Epithelial cell of alveolus of lung (primary cell): Measurements from ENCODE around the gene KRTAP10-8. TPM values are rescaled to one million over a fixed set of nuclear protein-coding genes. Genes with fewer than 3 reads are reported as not detected.

ENCODE experiments used
- total RNA-seq: library from RNA; depleted of rRNA; stranded (reverse); fragments of >200 nt; gene quantifications from 2 replicates; pipeline ENCODE4 v1.2.1, GENCODE V29; 2015

Gene KRTAP10-8, protein sequence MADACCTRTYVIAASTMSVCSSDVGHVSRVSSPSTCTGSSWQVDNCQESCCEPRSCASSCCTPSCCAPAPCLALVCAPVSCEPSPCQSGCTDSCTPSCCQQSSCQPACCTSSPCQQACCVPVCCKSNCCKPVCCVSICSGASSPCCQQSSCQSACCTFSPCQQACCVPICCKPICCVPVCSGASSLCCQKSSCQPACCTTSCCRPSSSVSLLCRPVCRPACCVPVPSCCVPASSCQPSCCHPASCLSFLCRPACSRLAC
- not detected in 2 replicates for total RNA-seq

GRCh38 chr21:44612029-44612486 lies at the start of gene KRTAP10-8:
KRTAP10-8 (plus strand) TSS chr21:44612079; CDS start chr21:44612101, 22 bp downstream.

GRCh38 chr21:44573630-44574456 lies 38.0 kb upstream of the KRTAP10-8 start, which contains the start of gene KRTAP10-4:
KRTAP10-4 (plus strand) TSS chr21:44573729; CDS start chr21:44573759, 30 bp downstream.

DNA sequence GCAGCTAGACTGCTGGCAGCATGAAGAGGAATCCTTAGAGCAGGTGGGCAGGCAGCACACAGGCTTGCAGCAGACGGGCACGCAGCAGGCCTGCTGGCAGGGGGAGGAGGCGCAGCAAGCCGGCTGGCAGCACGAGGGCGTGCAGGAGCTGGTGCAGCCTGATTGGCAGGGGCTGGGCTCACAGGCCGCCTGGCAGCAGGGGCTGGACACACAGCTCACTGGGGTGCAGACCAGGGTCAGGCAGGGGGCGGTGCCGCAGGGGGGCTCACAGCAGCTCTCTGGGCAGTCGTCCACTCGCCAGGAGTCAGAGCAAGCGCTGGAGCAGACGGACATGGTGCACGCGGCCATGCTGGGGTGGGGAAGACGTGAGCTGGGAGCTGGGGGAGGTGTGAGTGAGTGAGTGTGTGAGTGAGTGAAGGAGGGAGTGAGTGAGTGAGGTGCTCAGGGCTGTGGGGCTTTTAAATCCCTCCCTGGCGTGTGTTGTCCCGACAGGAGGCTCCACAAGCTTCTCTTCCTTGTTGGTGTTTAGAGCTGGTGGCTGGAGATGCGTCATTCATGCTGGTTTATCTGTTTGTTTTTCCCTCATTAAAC lies 31.6 kb upstream of the KRTAP10-8 start, which contains the start of gene KRTAP10-5:
KRTAP10-5 (minus strand) TSS at position 374 of the 591 bp plus-strand sequence; CDS start at position 348, 26 bp downstream.

DNA sequence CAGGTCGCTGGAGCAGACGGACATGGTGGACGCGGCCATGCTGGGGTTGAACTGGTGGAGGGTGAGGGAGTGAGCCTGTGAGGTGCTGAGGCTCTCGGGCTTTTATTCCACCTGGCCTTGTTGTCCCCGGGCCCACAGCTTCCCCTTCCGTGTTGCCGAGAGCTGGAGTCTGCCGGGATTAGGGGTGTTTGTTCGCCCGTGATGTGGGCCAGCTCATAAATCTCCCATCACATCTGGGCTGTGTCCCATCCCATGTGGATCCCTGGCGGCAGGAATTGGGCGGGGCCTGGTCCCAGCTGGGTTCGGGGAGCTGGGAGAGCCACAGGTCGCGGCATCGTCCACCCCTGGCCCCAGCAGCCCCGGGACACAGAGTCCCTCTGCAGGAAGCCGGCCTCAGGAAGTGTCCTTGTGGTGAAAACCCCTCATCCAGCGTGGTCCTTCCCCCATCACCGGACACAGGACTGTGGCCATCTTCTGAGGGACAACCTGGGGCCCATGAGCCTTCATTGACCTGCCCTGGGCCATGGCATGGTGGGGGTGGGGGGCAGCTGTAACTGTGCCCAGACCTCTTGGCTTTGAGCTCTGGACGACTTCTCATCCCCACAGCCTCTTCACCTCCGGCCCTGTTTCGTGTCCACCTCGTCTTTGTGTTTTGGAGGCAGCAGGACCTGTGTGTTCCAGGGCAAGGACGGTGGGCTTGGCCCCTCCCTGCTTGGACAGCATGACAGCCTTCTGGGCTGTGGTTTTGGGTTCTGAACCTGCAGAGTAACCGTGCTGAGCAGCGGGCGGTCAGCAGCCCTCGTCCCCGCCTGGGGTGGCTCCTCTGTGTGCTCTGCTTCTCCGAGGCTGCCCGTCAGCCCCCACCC lies 19.2 kb upstream of the KRTAP10-8 start, which contains the start of gene KRTAP10-6:
KRTAP10-6 (minus strand) TSS at position 60 of the 866 bp plus-strand sequence; CDS start at position 39, 21 bp downstream.

DNA sequence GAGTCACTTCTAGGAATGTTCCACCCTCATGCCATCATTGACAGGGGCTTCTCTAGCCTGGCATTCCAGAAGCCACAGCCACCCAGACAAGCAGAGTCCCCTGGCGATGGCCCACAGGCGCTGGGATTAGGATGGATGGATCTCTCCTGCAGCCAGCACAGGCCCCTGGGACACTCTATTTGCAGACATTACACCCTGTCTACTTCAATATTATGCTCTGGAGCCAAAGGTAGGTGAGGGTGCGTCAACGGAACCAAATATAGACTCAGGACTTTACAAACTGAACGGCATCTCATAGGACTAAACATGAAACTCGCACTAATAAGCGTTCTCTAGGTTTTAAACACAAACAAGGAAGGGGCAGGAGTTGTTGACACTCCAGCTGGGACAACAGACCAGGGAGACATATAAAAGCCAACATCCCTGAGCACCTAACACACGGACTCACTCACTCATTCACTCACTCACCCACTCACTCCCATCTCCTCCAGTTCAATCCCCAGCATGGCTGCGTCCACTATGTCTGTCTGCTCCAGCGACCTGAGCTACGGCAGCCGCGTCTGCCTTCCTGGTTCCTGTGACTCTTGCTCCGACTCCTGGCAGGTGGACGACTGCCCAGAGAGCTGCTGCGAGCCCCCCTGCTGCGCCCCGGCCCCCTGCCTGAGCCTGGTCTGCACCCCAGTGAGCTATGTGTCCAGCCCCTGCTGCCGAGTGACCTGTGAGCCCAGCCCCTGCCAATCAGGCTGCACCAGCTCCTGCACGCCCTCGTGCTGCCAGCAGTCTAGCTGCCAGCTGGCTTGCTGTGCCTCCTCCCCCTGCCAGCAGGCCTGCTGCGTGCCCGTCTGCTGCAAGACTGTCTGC lies 11.5 kb upstream of the KRTAP10-8 start, which contains the start of gene KRTAP10-7:
KRTAP10-7 (plus strand) TSS at position 480 of the 861 bp plus-strand sequence; CDS start at position 505, 25 bp downstream.

DNA sequence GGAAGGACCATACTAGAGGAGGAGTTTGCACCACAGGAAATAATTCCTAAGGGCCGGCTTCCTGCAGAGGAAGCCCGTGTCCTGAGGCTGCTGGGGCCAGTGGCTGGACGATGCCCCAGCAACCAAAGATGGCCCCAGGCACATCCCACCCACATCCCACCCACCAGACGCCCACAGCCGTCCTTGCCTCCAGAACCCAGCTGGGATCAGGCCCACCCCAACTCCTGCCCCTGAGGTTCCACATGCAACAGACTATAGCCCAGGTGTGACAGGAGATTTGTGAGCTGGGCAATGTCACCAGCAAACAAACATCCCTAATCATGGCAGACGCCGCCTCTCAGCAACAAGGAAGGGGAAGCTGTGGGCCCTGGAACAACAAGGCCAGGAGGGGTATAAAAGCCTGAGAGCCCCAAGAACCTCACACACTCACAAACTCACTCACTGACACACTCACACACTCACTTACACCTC lies 14.8 kb downstream of the KRTAP10-8 start, which contains the start of gene KRTAP10-9:
KRTAP10-9 (plus strand) TSS at position 421 of the 471 bp plus-strand sequence. CDS start 79 bp downstream, outside the sequence.

DNA sequence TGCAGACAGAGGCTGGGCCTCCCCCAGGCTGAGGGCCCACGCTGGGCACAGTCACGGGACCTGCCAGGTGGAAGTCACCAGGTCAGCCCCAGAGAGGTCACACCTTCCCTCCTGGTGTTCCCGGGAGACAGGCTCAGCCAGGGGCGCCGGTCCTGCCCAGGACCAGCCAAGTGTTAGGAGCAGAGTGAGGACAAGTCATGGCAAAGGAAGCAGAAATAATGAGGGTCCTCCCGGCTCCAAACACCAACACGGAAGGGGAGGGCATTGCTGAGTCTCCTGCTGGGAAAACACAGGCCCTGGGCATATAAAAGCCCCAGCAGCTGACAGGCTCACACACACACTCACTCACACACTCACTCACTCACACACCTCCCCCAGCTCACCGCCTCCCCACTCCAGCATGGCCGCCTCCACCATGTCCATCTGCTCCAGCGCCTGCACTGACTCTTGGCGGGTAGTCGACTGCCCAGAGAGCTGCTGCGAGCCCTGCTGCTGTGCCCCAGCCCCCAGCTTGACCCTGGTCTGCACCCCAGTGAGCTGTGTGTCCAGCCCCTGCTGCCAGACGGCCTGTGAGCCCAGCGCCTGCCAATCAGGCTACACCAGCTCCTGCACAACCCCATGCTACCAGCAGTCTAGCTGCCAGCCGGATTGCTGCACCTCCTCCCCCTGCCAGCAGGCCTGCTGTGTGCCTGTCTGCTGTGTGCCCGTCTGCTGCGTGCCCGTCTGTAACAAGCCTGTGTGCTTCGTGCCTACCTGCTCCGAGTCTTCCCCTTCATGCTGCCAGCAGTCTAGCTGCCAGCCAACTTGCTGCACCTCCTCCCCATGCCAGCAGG lies 25.4 kb downstream of the KRTAP10-8 start, which contains the start of gene KRTAP10-10:
KRTAP10-10 (plus strand) TSS at position 339 of the 833 bp plus-strand sequence; CDS start at position 401, 62 bp downstream.

GRCh38 chr21:44646366-44647221 lies 34.7 kb downstream of the KRTAP10-8 start, which contains the start of gene KRTAP10-11:
KRTAP10-11 (plus strand) TSS chr21:44646414; CDS start chr21:44646459, 45 bp downstream.

DNA sequence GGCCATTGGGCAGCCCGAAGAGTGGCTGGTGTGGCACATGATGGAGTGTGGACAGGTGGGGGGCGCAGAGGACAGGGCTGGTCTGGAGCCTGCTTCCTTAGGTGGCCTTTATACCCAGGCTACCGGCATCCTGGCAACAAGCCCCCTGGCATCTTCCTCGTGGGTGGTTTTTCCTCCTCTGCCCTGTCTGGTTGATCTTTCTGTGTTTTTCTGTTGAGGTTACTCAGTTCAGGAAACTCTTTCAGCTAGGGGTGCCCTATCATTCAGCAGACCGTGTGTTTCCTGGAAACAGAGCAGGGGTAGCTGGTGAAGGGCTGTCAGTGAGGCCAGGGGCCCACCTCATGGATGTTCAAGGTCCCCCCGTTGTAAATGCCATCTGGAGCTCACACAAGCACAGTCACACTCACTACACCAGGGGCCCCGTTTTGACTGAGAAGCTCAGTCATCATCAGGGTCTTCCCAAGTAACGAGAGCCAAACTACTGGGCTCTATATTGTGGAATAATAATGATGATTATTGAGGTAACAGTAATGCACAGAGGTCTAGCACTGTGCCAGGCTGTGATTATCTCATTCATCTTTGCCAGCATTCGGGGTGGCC lies 42.8 kb downstream of the KRTAP10-8 start, which contains the start of gene KRTAP12-4:
KRTAP12-4 (minus strand) TSS at position 84 of the 600 bp plus-strand sequence; CDS start at position 39, 45 bp downstream.

GRCh38 chr21:44657635-44658540 lies 46.0 kb downstream of the KRTAP10-8 start, which contains the start of gene KRTAP12-3:
KRTAP12-3 (plus strand) TSS chr21:44657932; CDS start chr21:44657980, 48 bp downstream.

Other genes starting within 250 kb of the KRTAP10-8 start
- gene LRRC3, start 156.6 kb upstream of the KRTAP10-8 start, total RNA-seq: 0.64 and 1.0 TPM in 2 replicates
- gene KRTAP10-1, start 71.9 kb upstream of the KRTAP10-8 start, total RNA-seq: not detected in 2 replicates
- gene KRTAP10-2, start 60.6 kb upstream of the KRTAP10-8 start, total RNA-seq: not detected in 2 replicates
- not detected in 2 replicates for gene KRTAP10-3, start 53.3 kb upstream of the KRTAP10-8 start, total RNA-seq
- gene KRTAP10-4, start 38.4 kb upstream of the KRTAP10-8 start, total RNA-seq: not detected in 2 replicates
- not detected in 2 replicates for gene KRTAP10-5, start 31.5 kb upstream of the KRTAP10-8 start, total RNA-seq
- gene KRTAP10-6, start 19.6 kb upstream of the KRTAP10-8 start, total RNA-seq: not detected in 2 replicates
- gene KRTAP10-7, start 11.5 kb upstream of the KRTAP10-8 start, total RNA-seq: not detected in 2 replicates
- gene KRTAP10-9, start 15.0 kb downstream of the KRTAP10-8 start, total RNA-seq: not detected in 2 replicates
- gene KRTAP10-10, start 25.3 kb downstream of the KRTAP10-8 start, total RNA-seq: not detected in 2 replicates
- not detected in 2 replicates for gene KRTAP10-11, start 34.3 kb downstream of the KRTAP10-8 start, total RNA-seq
- not detected in 2 replicates for gene KRTAP12-4, start 42.6 kb downstream of the KRTAP10-8 start, total RNA-seq
- gene KRTAP12-3, start 45.9 kb downstream of the KRTAP10-8 start, total RNA-seq: not detected in 2 replicates
- not detected in 2 replicates for gene KRTAP12-2, start 54.8 kb downstream of the KRTAP10-8 start, total RNA-seq
- not detected in 2 replicates for gene KRTAP12-1, start 70.1 kb downstream of the KRTAP10-8 start, total RNA-seq
- not detected in 2 replicates for gene KRTAP10-12, start 85.1 kb downstream of the KRTAP10-8 start, total RNA-seq
- not detected in 2 replicates for gene TSPEAR, start 99.5 kb downstream of the KRTAP10-8 start, total RNA-seq
- 26.0 and 36.0 TPM in 2 replicates for gene UBE2G2, start 189.7 kb downstream of the KRTAP10-8 start, total RNA-seq
- gene SUMO3, start 206.0 kb downstream of the KRTAP10-8 start, total RNA-seq: 71.9 and 80.0 TPM in 2 replicates